ENCODE data around the gene EIF4B.
"Not testable (repeated sequence)": the region's sequence is repeated elsewhere in the genome, so short reads cannot be mapped to it uniquely, and the experiment has no call there.

Gene EIF4B

GRCh38 chr12:52980096-52980649 lies 26.1 kb upstream of the EIF4B start:
- no peak for TF ChIP-seq CTCF (IDR thresholded peaks at IDR 0.05; ENCODE audit: control insufficient read depth, insufficient read depth, low read depth, low read length, missing control alignments)
- H3K4me3 ChIP-seq (ENCODE audit: control insufficient read depth, low read depth, low read length): no peak overlapping the region
- no peak for DNase-seq (ENCODE audit: low read depth)

- peak; percentile 97 for TF ChIP-seq CTCF (IDR thresholded peaks at IDR 0.05; ENCODE audit: control insufficient read depth, insufficient read depth, low read depth, low read length, missing control alignments)
- peak; percentile 59 for DNase-seq (ENCODE audit: low read depth)
- H3K4me3 ChIP-seq (ENCODE audit: control insufficient read depth, low read depth, low read length): no peak overlapping the region
These were observed 25.4 kb upstream of the EIF4B start for GRCh38 chr12:52980650-52981423.

GRCh38 chr12:52984136-52984535 lies 22.1 kb upstream of the EIF4B start:
- no peak for DNase-seq (ENCODE audit: low read depth)
- peak; percentile 37 for TF ChIP-seq CTCF (IDR thresholded peaks at IDR 0.05; ENCODE audit: control insufficient read depth, insufficient read depth, low read depth, low read length, missing control alignments)
- H3K4me3 ChIP-seq (ENCODE audit: control insufficient read depth, low read depth, low read length): no peak overlapping the region

- DNase-seq (ENCODE audit: low read depth): no peak
- no peak for TF ChIP-seq CTCF (IDR thresholded peaks at IDR 0.05; ENCODE audit: control insufficient read depth, insufficient read depth, low read depth, low read length, missing control alignments)
- no peak overlapping the region for H3K4me3 ChIP-seq (ENCODE audit: control insufficient read depth, low read depth, low read length)
These were observed 17.4 kb upstream of the EIF4B start for GRCh38 chr12:52988898-52989297.

GRCh38 chr12:52990206-52990605 lies 16.1 kb upstream of the EIF4B start:
- no peak overlapping the region for H3K4me3 ChIP-seq (ENCODE audit: control insufficient read depth, low read depth, low read length)
- no peak for DNase-seq (ENCODE audit: low read depth)
- TF ChIP-seq CTCF (IDR thresholded peaks at IDR 0.05; ENCODE audit: control insufficient read depth, insufficient read depth, low read depth, low read length, missing control alignments): no peak

- H3K4me3 ChIP-seq (ENCODE audit: control insufficient read depth, low read depth, low read length); DNase-seq (ENCODE audit: low read depth): not testable (repeated sequence)
These were observed 14.0 kb upstream of the EIF4B start for GRCh38 chr12:52992240-52992639.

GRCh38 chr12:52992699-52993557 lies 13.3 kb upstream of the EIF4B start:
- no peak for DNase-seq (ENCODE audit: low read depth)
- no peak for TF ChIP-seq CTCF (IDR thresholded peaks at IDR 0.05; ENCODE audit: control insufficient read depth, insufficient read depth, low read depth, low read length, missing control alignments)
- no peak overlapping the region for H3K4me3 ChIP-seq (ENCODE audit: control insufficient read depth, low read depth, low read length)

Measured in AG09309 (cell line).